PC-9 (cell line): Measurements from ENCODE around the gene WDR38.
A peak's percentile ranks its signal among the peaks of the same experiment; 100 is the strongest.

ENCODE experiments used
- CTCF ChIP-seq: fragments of 200-600 bp; sonication (generic); conservative IDR thresholded peaks from 2 replicates; pipeline ENCODE4 v1.6.1; 2017; ENCODE audit warnings: mixed run types, antibody characterized with exemption, mild to moderate bottlenecking, moderate library complexity
- EZH2 ChIP-seq: fragments of 200-600 bp; sonication (generic); IDR thresholded peaks from 2 replicates; pipeline ENCODE4 v1.8.0; 2017; ENCODE audit warnings: antibody characterized with exemption, low read depth

- TF ChIP-seq CTCF (peak; percentile 46; the same call in 1 of the 2 replicates), EZH2 (no peak)
Observed at GRCh38 chr9:124855944-124856765, 2.9 kb downstream of the WDR38 start.
